GM12874 (cell line): ENCODE measurements around the gene KRT76.

Experiments
- CTCF ChIP-seq: IDR thresholded peaks from 2 replicates; pipeline ENCODE4 v1.5.1; 2011; ENCODE audit warnings: low read depth, mild to moderate bottlenecking, control low read depth, low read length, moderate library complexity; ENCODE audit not compliant: insufficient read depth

The KRT76 gene

DNA sequence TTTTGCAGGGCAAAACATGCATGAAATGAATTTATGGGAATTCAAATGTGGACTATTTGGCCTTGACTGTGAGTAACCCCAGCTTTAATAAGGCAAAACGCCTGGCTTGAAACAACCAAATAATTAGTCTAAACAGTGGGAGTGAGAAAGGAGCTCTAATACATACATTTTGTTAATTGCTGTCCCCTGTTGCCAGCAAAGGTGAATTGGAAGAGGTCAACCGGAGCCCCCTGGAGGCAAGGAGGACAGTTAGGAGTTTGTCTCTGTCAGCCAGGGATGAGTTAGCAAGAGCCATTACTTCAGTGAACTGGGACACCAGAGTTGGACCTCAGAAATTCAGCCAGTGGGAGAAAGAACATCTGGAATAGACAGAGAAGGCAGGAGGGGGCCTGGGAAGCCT is 17.4 kb downstream of the KRT76 start:
- no peak for TF ChIP-seq CTCF

DNA sequence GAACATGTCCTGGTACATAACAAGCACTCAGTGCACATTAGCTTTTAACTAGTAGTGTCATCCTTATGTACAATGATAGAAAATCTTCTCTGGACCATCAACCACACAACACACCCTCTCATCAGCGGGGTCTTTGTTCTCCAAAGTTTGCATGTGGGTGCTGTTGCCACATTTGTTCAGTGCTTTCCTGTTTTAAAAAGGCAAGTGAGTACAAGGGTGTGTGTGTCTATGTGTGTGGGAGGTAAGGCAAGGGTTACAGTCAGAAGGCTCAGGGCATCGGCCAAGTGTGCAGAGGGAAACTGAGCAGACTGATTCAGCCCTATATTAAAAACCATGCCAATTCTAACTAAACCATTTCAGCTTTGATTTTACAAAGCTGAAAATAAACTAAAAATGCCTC is 17.9 kb downstream of the KRT76 start:
- no peak for TF ChIP-seq CTCF

DNA sequence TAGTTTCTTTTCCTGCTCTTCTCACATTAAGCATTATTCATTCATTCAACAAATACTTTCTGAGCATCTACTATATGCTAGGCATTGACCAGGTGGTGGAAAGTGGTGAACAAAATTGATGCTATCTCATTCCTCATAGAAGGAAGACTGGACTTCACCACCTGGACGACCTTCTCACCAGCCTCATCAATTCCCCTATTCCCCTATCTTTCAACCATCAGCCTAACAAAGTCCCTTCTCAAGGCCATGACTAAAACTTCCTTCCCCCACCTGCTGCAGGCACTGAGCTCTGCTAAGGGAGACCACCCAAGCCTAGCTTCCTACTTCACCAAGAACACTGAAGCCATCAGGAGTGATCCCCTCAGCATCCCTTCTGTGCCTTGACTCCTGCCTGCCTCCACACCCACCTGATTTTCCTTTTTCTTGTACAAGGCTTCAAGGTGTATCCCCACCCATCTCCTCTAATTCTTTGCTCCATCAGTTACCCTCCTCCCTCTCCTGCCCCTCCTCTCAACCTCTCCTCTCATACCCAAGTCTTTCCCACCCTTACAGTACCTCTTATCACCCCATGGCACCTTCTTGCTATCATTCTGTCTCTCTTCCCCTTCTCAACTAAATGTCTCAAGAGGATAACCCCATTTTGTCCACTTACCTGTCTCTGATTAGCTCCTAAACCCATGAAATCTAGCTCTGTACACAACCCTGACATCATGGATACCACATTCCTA is 19.5 kb downstream of the KRT76 start:
- TF ChIP-seq CTCF: no peak

DNA sequence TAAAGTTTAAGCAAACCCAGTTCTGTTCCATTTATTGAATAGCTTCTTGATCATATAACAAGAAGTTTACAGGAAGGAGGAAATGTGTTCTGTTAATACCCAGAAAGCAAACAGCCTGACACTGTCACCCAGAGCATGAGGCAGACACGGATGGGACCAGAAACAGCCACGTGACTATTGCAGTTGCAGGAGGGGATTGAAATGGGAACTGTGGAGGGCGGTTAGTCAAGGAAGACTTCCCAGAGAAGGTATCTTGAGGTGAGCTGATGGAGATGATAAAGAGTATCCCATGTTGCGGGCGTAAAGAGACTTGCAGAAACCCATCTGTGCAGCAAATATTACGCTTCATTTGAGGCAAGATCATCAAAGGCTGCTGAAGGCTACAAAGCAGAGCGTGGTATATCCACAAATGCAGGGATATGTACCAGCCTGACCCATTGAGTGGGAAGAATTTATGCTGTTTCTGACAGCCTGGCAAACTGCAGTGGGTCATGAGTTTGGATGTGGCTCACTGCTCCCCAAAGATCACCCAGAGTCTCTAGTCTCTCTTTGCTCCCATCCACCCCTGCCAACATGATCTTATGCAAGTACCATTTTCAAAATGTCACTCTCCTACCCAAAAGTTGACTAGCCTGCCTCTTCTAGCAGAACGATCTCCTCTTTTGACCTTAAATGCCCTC is 20.7 kb downstream of the KRT76 start:
- TF ChIP-seq CTCF: no peak

GRCh38 chr12:52755533-52755932 is 21.6 kb downstream of the KRT76 start:
- TF ChIP-seq CTCF: no peak

DNA sequence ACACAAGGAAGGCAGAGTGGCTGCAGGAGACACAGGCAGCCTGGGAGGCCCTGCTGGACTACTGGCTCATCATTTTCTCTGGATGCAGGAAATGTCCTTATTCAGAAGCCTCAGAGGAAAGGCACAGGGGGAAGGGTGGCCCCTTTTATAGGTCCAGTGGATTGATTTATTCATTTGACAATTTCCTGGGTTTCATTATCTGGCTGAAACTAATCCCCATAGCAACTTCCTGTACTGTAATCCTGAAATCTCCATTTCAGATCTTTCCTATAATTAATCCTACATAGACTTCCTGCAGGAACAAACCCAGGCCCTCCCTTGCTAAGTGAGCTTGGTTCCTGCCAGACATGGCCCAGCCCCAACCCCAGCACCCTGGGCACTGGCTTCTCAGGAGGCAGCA is 23.0 kb downstream of the KRT76 start:
- no peak for TF ChIP-seq CTCF

DNA sequence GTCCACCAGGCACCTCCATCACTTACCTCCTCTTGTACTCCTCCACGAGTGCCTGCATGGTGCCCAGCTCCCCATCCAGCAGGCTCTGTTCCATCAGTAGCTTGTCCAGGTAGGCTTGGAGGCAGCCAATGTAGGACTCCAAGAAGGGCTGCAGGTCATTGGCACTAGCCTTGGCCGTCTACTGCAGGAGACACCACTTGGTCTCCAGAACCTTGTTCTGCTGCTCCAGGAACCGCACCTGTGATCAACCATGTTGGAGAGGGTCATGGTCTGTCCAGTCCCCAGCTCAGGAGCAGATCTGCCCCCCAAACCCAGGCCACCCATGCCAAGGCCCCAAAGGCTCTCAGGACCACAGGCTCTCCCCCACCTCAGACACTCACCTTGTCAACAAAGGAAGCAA is 23.9 kb downstream of the KRT76 start:
- TF ChIP-seq CTCF: no peak
